Right cardiac atrium (tissue), 5 donors: ENCODE data around the gene FOXD2. TPM values are rescaled to one million over a fixed set of nuclear protein-coding genes. Genes with fewer than 3 reads are reported as not detected.

ENCODE experiments used
- ATAC-seq, 2 donors: fragments of 200-7000 bp; cut with Tn5 transposase; one replicate each; pipeline versions ENCODE4 v1.8.0 to v1.9.1; 2020; ENCODE audit warnings: moderate library complexity in 2 of 2, mild to moderate bottlenecking in 1 of 2
- DNase-seq, 3 donors: peaks; one replicate each; pipeline ENCODE4 v3.0.0-alpha.2; 2020
- H3K27ac ChIP-seq: one replicate; pipeline ENCODE4 v1.5.1; 2013; ENCODE audit warnings: mild to moderate bottlenecking, low read length, control low read depth, moderate library complexity
- H3K27me3 ChIP-seq: one replicate; pipeline ENCODE4 v1.6.1; 2013; ENCODE audit not compliant: control insufficient read depth, insufficient read depth
- H3K4me1 ChIP-seq: one replicate; pipeline ENCODE4 v1.6.1; 2013; ENCODE audit warnings: low read length; ENCODE audit not compliant: control insufficient read depth, insufficient read depth
- H3K4me3 ChIP-seq: one replicate; pipeline ENCODE4 v1.5.1; 2013; ENCODE audit warnings: low read length, control low read depth
- H3K9me3 ChIP-seq: one replicate; pipeline ENCODE4 v1.6.1; 2013; ENCODE audit warnings: low read length; ENCODE audit not compliant: control insufficient read depth
- WGBS: extraction: QIAGEN DNeasy Blood & Tissue Kit; methylation state at CpG from one replicate; pipeline ENCODE4 v1.1.7; 2013; 5-methylcytosine and 5-hydroxymethylcytosine counted together
- intact Hi-C, 4 donors: fragments of 100-400 bp; cut with DNase I; formaldehyde crosslinking; loops; one replicate each; pipeline versions ENCODE4 v1.11.0 to v1.14.0; 2022 to 2023
- polyA plus RNA-seq: library from polyadenylated mRNA; stranded (reverse); fragments of 200-250 nt; gene quantifications from one replicate; pipeline ENCODE4 v1.2.3, GENCODE V29; 2013
- total RNA-seq, 4 donors: library from RNA; stranded (reverse); fragmentation: NEBNext Ultra II Directional; extraction: Animal tissue kit (Norgen Biotek cat#: 25700); gene quantifications; one replicate each; pipeline ENCODE4 v1.2.1, GENCODE V29; 2021
- donor health status: healthy with polysubstance abuse.
- donor health status: DM: no; HTN: yes; CAD: no.
- donor health status: DM: no; HTN: no; CAD: no.
- donor health status: DM: no; HTN: yes; CAD: no; lungs with severe emphysema.
- donor health status: DM: yes; HTN: yes; CAD: no.

Gene FOXD2
- total and polyA plus RNA-seq, 5 donors, result 0.05 to 0.08 (median 0.06) TPM; not detected in 2

DNA sequence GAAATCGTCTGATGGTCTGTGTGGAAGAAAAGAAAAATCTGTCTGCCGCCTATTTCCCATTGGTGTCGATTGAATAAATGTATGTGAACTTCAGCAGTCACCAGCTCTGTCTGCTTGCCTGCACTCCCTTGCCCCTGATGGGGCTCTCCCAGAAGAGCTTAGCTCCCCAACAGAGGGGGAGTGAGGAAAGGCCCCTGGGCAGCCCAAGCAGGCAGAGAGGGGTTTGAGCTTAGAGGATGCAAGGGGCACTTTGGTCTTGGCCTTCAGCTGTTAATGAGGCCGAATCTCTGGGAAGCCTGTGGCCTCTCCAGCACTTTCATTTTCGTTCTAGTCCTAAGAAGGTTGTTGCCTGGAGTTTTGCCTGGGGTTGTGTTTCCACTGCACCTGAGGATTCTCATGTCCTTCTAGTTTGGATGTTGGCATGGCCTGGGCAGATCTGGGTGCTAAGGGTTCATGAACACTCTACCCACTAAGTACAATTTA, 2.8 kb downstream of the FOXD2 start:
- Histone ChIP-seq H3K4me1 (peaks cover 5% of the 10 kb centered on the region), H3K9me3 (no peaks in the 10 kb centered on the region), H3K27ac (no peak overlapping the region), H3K27me3 (peaks cover 3% of the 10 kb centered on the region), H3K4me3 (no peak overlapping the region)
- DNase-seq, result no peak
- intact Hi-C loops, result no loop called here
- no peak for ATAC-seq
- WGBS, result 63% methylated on average over 5 of the region's 5 CpGs

DNA sequence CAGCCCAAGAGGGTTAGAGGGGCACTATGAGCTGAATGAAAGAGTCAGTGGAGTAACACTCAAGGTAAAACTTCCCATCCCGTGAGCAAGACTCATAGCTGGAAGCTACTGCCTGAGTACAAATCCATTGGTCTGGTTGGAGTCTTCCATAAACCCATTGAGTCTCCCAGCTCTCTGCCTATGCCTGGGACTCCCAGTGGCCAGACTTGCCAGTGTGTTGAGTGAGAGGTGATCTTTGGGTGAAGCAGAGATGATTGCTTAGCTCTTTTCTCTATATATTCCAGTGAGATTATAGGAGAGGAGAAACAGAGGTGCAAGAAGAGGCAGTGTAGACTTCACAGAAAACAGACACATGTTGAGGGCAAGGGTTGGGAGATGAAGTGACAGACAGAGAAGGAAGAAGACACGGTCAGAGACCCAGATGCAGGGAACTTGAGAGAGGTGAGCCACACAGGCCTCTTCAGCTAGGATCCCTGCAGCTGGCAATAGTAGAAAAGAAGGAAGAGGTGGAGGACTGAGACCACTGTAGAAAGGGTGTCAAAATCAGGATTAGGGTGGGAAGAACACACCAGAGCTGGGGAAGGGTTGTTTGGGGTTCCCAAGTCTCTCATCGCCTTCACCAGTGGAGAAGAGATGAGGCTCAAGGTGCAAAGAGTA, 3.7 kb downstream of the FOXD2 start:
- Histone ChIP-seq H3K27me3 (peaks cover 3% of the 10 kb centered on the region), H3K4me3 (no peak overlapping the region), H3K27ac (no peak overlapping the region), H3K4me1 (peaks cover 5% of the 10 kb centered on the region), H3K9me3 (no peaks in the 10 kb centered on the region)
- ATAC-seq (no peak), DNase-seq (no peak)
- intact Hi-C loops, result no loop called here
- WGBS, result 88% methylated on average over 3 of the region's 3 CpGs

DNA sequence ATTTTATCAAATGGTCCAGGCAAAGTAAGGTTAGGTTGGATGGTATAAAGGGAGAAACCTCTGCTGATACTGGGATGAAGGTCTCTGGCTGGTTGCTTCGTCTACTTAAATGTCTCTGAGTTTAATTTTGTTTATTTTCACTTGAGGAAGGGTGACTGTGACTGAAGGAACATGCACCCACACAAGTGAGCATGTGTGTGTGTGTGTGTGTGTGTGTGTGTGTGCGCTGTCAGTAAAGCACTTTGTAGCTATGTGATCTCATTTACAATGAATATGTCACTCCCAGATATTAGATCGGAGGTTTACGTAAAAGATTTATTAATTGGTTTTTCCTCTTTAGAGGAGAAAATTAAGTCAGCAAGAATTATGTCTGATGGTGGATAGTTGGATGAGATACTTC, 4.4 kb downstream of the FOXD2 start:
- DNase-seq, result no peak
- Histone ChIP-seq H3K4me1 (peaks cover 5% of the 10 kb centered on the region), H3K27me3 (peaks cover 3% of the 10 kb centered on the region), H3K4me3 (no peak overlapping the region), H3K27ac (no peak overlapping the region), H3K9me3 (no peaks in the 10 kb centered on the region)
- WGBS, result 80% methylated on average over 4 of the region's 4 CpGs
- intact Hi-C loops, result no loop called here
- no peak for ATAC-seq

DNA sequence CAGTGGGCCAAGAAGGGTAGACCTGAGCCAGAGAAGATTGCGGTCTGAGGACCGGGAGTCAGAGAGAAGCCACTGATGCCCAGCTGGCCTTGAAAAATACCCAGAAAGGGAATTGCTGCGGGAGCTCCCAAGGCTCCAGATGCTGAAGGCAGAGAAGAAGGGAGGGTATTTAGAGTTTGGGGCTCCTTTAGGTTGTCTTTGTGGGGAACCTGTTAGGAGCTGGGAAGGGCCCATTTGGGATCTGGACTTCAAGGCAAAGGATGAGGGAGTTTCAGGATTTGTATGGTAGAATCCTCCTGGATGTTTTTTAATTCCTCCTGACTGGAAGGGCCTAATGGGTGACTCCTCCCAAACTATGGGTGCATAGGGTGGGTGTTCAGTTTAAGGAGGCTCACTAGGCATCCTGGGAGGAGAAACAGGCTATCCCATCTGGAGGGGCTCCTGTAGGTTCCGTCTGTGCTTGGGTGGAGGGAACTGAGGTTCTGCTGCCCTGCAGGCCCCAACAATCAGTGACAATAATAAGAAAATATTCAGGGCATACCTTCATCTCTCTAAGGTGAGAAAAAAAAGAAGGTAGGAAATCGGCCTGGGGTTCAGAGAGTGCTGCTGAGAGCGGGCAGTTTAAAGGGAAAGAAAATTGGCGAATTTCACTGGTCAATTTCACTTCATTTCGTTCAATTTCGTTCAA, 5.1 kb downstream of the FOXD2 start:
- no peak overlapping the region for H3K27ac ChIP-seq
- intact Hi-C loops, result no loop called here
- H3K4me1 ChIP-seq, result peaks cover 5% of the 10 kb centered on the region
- no peaks in the 10 kb centered on the region for H3K9me3 ChIP-seq
- no peak overlapping the region for H3K4me3 ChIP-seq
- ATAC-seq (no peak), DNase-seq (no peak)
- peaks cover 3% of the 10 kb centered on the region for H3K27me3 ChIP-seq
- 34% methylated on average over 9 of the region's 9 CpGs for WGBS

DNA sequence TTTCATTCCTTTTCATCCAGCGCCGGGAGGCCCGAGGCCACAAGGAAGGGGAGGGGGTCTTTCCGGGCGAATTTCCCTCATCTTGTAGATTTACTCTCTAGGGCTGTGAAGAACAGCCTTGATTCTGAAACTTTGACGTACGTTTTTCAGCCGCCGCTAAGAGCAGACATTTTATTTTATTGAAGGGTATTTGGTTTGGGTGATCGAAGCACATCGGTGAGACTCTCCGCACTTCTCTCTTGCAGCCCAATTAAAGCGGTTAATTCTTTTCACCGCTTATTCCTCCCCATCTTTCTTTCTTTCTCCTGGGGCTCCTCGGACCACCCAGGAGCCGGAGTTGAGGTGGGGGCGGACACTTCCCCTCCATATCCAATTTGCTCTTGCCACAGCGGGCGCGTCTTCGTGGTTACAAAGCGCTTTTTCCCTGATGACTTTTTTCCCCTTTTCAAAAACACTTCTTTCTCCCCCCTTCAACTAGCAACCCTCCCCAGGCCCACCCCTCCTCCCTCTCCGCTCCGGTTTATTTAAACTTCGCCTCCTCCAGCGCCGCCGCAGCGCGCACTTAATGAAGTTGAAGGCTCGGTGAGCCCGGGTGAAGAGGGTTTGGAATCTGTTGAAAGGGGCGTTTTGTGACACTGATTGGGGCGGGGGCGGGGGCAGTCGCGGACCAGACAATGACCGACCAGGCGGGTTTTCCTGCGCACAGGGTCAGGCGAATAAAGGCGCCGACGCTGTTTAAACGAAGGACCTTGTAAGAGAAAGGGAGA, 5.9 kb downstream of the FOXD2 start:
- Histone ChIP-seq H3K4me1 (peaks cover 5% of the 10 kb centered on the region), H3K4me3 (no peak overlapping the region), H3K27ac (no peak overlapping the region), H3K27me3 (peaks cover 3% of the 10 kb centered on the region), H3K9me3 (no peaks in the 10 kb centered on the region)
- ATAC-seq (no peak), DNase-seq (no peak)
- WGBS, result 10% methylated on average over 45 of the region's 45 CpGs
- intact Hi-C loops, result no loop called here

DNA sequence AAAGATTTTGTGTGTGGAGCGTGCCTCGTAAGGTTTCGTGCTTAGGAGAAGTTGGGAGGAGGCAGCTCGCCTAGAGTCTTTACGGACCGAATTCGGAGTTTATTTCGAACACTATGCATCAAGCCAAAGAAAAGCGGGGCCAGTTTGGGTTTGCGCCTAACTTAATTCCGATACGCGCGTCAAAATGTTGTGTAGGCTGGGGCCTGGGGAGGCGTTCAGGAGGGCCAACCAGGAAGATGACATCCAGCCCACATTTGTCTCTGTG, 6.4 kb downstream of the FOXD2 start:
- DNase-seq (no peak), ATAC-seq (no peak)
- Histone ChIP-seq H3K4me3 (peak overlapping the region; percentile 31), H3K4me1 (peaks cover 5% of the 10 kb centered on the region), H3K27ac (no peak overlapping the region), H3K27me3 (peaks cover 3% of the 10 kb centered on the region), H3K9me3 (no peaks in the 10 kb centered on the region)
- intact Hi-C loops, result no loop called here
- WGBS, result 7% methylated on average over 15 of the region's 15 CpGs

DNA sequence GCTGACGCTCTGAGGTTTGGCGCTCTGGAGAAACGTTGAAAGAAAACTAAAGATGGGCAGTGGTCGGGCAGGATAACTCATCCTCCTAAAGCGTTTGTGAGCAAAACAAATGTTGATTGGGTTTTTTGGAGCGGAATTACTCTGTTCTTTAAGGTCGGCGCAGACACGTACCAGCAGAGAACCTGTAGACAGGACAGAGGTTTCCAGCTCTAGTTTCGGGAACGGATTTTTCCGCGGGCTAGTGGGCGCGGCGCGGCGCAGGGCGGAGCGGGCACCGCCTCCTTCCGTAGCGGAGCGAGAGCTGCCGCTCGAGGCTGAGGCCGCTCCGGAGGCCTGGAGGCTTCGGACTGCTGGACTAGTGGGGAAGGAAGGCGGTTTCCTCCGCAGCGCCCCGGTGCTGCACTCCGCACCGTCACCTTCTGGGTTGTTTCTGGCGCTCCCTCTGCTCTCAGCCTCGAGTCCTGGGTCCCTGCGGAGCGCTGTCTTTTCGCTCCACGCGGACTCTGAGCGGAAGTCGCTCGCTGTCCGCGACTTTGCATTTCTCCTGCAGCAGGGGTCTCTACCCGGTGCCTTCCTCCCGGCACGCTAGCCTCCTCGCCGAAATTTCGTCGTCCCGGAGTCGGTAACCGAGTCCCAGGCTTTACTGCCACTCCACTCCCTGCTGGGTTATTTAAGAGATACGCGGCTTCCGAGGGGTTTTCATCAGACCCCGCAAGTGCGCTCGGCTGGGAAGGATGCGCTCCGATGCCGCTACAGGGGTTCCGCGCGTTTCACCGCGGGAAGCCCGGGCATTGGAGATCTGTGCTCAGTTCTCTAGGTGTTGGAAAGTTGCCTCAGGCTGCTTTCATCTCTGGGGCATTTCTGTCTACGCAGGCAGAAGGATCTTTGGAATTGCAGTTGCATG, 7.0 kb downstream of the FOXD2 start:
- DNase-seq (peak; percentile 41 to 72 (median 70)), ATAC-seq (peak; percentile 56 to 82)
- H3K4me1 ChIP-seq, result peaks cover 5% of the 10 kb centered on the region
- no peak overlapping the region for H3K27ac ChIP-seq
- no peaks in the 10 kb centered on the region for H3K9me3 ChIP-seq
- intact Hi-C loops, result no loop called here
- H3K4me3 ChIP-seq, result peak overlapping the region; percentile 31
- H3K27me3 ChIP-seq, result peaks cover 3% of the 10 kb centered on the region
- 3% methylated on average over 73 of the region's 73 CpGs for WGBS

DNA sequence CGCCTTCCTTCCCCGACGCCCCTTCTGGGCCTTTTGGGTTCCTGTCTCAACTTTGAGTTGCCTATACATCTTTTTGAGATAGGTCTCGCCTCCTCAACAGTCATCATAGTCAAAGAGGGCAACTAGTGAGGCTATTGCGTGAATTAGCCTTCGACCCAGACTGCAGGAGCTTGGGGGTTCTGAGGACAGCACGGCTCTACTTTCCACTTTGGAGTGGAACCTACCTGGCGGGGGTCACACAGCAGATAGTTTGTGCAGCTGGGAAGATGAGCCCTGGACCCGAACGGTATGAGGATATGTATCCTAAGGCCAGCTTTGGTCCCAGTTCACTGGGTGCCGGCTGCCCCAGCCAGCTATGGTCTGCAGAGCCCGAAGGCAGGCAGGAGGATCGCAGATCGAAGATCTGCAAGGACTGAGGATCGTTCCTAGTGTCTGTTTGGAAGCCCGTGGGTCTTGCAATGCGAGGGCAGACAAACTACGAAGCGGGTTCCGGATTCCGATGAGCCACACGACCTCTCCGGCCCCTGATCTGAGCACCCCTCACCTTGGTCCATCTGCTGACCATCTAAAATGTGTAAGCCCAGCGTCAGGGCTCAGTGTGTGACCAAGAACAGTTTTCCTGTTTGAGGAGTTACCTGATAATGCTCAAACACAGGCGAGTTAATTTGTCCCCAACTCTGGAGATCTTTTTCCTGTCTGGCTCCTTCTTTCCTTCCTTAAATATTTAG, 8.1 kb downstream of the FOXD2 start:
- no peak overlapping the region for H3K4me3 ChIP-seq
- no peak overlapping the region for H3K27ac ChIP-seq
- intact Hi-C loops, result no loop called here
- H3K27me3 ChIP-seq, result peaks cover 3% of the 10 kb centered on the region
- peaks cover 5% of the 10 kb centered on the region for H3K4me1 ChIP-seq
- 15% methylated on average over 25 of the region's 25 CpGs for WGBS
- no peaks in the 10 kb centered on the region for H3K9me3 ChIP-seq
- DNase-seq (no peak), ATAC-seq (no peak)

DNA sequence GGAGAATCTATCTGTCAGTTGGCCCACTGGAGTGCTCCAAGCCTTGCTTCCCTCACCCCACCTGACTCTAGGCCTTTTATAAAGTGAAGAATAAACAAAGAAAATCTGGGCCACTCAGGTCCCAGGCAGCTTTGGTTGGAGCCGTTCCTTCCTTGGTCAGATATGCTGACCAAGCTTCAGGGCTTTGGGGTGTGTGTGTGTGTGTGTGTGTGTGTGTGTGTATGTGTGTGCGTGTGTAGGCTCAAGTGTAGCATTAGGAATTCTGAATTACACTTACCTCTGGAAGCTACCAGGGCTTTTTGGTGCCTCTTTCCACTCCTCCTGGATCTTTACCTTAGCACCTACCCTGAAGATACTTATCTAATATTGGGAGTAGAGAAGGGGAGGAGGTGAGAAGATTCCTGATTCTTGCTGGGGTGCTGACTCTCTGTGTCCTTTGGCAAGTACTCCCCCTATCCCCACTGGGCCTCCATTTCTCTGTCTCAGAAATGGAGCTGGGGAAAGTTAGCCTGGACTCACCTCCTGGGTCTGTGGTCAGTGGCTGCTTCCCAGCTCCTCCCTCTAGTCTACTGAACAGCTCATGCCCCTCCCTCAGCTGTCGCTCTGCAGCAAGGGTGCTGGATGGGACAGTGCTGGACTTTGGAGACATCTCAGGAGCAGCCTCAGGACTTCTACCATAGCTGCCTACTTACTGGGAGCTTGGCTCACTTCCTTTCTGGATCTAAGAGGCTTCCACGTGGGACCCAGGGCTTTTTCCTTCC, 10.8 kb downstream of the FOXD2 start:
- 31% methylated on average over 4 of the region's 4 CpGs for WGBS
- Histone ChIP-seq H3K4me3 (no peak overlapping the region), H3K9me3 (no peaks in the 10 kb centered on the region), H3K4me1 (peaks cover 5% of the 10 kb centered on the region), H3K27ac (no peak overlapping the region), H3K27me3 (no peaks in the 10 kb centered on the region)
- ATAC-seq, result no peak
- intact Hi-C loops, result no loop called here
- DNase-seq, result no peak
